ENCODE results near the gene FAM234A. TPM values are rescaled to one million over a fixed set of nuclear protein-coding genes. Genes with fewer than 3 reads are reported as not detected.
A peak's percentile ranks its signal among the peaks of the same experiment; 100 is the strongest.
"Not testable (repeated sequence)": the region's sequence is repeated elsewhere in the genome, so short reads cannot be mapped to it uniquely, and the experiment has no call there.

The FAM234A gene, protein sequence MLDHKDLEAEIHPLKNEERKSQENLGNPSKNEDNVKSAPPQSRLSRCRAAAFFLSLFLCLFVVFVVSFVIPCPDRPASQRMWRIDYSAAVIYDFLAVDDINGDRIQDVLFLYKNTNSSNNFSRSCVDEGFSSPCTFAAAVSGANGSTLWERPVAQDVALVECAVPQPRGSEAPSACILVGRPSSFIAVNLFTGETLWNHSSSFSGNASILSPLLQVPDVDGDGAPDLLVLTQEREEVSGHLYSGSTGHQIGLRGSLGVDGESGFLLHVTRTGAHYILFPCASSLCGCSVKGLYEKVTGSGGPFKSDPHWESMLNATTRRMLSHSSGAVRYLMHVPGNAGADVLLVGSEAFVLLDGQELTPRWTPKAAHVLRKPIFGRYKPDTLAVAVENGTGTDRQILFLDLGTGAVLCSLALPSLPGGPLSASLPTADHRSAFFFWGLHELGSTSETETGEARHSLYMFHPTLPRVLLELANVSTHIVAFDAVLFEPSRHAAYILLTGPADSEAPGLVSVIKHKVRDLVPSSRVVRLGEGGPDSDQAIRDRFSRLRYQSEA
- total RNA-seq (2014; rRNA removed; shearing (Covaris generic)), result 99.5 and 102 TPM in 2 replicates

DNA sequence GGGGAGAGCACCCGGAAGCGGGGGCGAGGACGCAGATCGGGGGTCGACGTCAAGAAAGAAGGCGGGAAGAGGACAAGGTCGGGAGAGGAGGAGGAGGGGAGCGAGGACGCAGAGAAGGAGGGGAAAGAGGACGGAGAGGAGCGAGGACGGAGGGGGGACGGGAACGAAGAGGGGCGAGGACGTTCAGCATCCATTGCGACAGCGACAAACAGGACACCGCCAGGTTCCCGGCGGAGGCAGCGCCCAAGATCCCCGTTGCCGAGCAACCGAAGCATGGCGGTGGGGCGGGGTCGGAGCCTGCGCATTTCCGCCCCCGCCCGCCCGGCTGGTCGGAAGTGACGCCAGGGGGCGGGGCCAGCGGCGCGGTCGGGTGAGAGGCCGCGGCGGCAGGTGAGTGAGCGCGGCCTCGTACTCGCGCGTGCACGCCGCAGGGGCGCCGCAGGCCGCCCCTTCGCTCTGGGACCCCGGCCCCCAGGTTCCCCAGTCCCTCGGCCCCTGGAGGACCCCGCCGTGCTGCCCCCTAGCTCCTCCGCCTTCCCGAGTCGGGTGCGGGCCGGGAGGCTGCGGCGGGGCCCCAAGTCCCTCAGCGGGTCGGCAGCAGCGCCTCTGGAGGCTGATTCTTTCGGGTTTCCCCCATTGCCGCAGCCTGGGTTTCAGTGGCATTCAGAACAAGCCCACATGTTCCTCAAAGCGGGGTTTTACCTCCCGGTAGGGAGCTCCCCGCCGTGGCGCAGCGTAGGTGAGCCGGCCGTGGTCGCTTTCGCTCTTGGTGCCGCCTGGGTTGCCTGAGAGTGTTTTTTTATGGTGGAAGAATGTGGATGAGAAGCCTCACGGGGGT lies at the start of gene FAM234A:
TSS of gene FAM234A (plus strand) at position 354 of the 838 bp plus-strand sequence. CDS start 19,593 bp downstream, outside the sequence.
- peak within 1 kb of the TSS; percentile 88 for H3K27ac ChIP-seq

DNA sequence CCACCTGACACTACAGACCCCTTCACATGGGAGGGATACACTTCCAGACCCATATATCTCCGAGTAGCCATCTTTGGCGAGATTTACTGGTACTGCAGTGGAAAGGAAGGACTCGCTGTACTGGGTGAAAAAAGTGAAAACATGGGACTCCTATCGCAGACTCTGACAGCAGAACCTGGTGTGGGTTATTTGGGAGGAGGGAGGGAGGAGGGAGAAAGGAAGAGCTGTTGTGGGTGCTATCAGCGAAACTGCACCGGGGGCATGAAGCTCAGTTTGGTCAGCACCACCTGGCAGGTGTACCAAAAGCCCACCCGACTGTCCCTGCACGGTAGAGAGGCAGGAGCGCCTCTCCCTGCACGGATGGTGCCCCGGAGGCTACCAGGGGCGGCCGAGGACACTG lies 49.4 kb upstream of the FAM234A start:
- H3K4me1 ChIP-seq (replicated peaks), result peaks cover 16% of the 10 kb centered on the region
- DNase-seq (ENCODE audit: low read depth in 1 of 2, low spot score in 2 of 2), result no peak
- H3K27ac ChIP-seq, result no peak overlapping the region
- peaks cover 33% of the 10 kb centered on the region for H3K36me3 ChIP-seq
- H3K27me3 ChIP-seq (replicated peaks), result peaks cover 13% of the 10 kb centered on the region
- H3K9me3 ChIP-seq (replicated peaks), result peaks cover 4% of the 10 kb centered on the region; the same call in 1 of the 2 replicates
- H3K4me3 ChIP-seq, result no peak overlapping the region

More for the DNA sequence above, at the start of gene FAM234A:
- H3K4me1 ChIP-seq (replicated peaks), result peaks cover 16% of the 10 kb centered on the region
- no peaks in the 10 kb centered on the region for H3K9me3 ChIP-seq (replicated peaks)
- peak; percentile 92 to 93 for DNase-seq (ENCODE audit: low read depth in 1 of 2, low spot score in 2 of 2)
- peaks cover 4% of the 10 kb centered on the region for H3K36me3 ChIP-seq
- H3K27me3 ChIP-seq (replicated peaks), result no peaks in the 10 kb centered on the region
- peak within 1 kb of the TSS; percentile 96 for H3K4me3 ChIP-seq

- Histone ChIP-seq H3K36me3 (peaks cover 37% of the 10 kb centered on the region), H3K27ac (no peak overlapping the region)
- no peak for DNase-seq (ENCODE audit: low read depth in 1 of 2, low spot score in 2 of 2)
Observed at GRCh38 chr16:185691-186090, 48.9 kb upstream of the FAM234A start.

DNA sequence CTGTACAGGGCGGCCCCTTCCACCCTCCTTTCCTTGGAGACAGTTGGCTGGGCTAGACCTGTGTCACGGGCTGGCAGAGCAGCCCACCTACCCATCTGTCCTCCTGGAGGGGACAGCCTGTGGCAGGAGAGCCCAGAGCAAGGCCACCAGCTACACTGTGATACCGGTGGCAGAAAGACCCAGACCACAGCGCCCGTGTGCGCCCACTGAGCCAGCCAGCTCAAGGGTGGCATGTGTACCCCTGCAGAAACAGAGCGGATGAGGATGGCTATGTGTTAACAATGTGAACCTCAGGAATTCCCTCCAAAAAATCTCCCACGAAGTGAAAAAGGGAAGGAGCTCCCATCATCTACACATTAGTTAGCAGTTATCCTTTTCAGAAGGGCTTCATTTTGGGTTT lies 47.3 kb upstream of the FAM234A start:
- H3K4me3 ChIP-seq, result no peak overlapping the region
- no peak overlapping the region for H3K27ac ChIP-seq
- no peaks in the 10 kb centered on the region for H3K27me3 ChIP-seq (replicated peaks)
- H3K9me3 ChIP-seq (replicated peaks), result no peaks in the 10 kb centered on the region
- peaks cover 54% of the 10 kb centered on the region for H3K36me3 ChIP-seq
- DNase-seq (ENCODE audit: low read depth in 1 of 2, low spot score in 2 of 2), result no peak
- H3K4me1 ChIP-seq (replicated peaks), result no peaks in the 10 kb centered on the region

More at GRCh38 chr16:185691-186090, 48.9 kb upstream of the FAM234A start:
- peaks cover 11% of the 10 kb centered on the region for H3K4me1 ChIP-seq (replicated peaks)
- H3K9me3 ChIP-seq (replicated peaks), result peaks cover 4% of the 10 kb centered on the region; the same call in 1 of the 2 replicates
- peaks cover 8% of the 10 kb centered on the region for H3K27me3 ChIP-seq (replicated peaks)
- H3K4me3 ChIP-seq, result no peak overlapping the region

- DNase-seq (ENCODE audit: low read depth in 1 of 2, low spot score in 2 of 2), result no peak
- Histone ChIP-seq H3K4me1 (replicated peaks) (no peaks in the 10 kb centered on the region), H3K27ac (no peak overlapping the region), H3K9me3 (replicated peaks) (no peaks in the 10 kb centered on the region), H3K36me3 (peaks cover 67% of the 10 kb centered on the region), H3K4me3 (no peak overlapping the region), H3K27me3 (replicated peaks) (no peaks in the 10 kb centered on the region)
Observed at GRCh38 chr16:188674-189073, 45.9 kb upstream of the FAM234A start.

- H3K4me1 ChIP-seq (replicated peaks), result no peaks in the 10 kb centered on the region
- DNase-seq (ENCODE audit: low read depth in 1 of 2, low spot score in 2 of 2), result no peak
- H3K36me3 ChIP-seq, result peaks cover 77% of the 10 kb centered on the region
- no peak overlapping the region for H3K4me3 ChIP-seq
- H3K9me3 ChIP-seq (replicated peaks), result no peaks in the 10 kb centered on the region
- no peak overlapping the region for H3K27ac ChIP-seq
- no peaks in the 10 kb centered on the region for H3K27me3 ChIP-seq (replicated peaks)
Observed at GRCh38 chr16:189604-190186, 44.9 kb upstream of the FAM234A start.

DNA sequence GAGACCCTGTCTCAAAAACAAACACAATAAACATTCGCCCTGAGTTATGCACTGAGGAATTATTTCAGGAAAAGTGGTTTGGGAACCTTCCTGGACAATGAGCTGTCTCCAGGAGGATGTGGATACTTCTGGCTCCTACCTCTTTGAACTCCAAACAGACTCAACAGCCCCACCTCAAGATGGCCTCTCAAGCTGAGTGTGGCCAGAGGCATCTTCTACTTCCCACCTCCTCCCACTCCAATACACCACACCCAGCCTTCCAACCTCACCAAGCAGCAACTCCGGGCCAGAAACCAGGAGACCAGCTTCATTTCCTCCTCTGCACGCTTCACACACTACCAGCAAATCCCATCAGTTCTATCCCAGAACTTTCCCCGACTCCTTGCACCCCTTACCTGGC lies 42.8 kb upstream of the FAM234A start:
- Histone ChIP-seq H3K9me3 (replicated peaks) (no peaks in the 10 kb centered on the region), H3K27me3 (replicated peaks) (no peaks in the 10 kb centered on the region), H3K4me3 (no peak overlapping the region), H3K36me3 (peaks cover 92% of the 10 kb centered on the region), H3K27ac (no peak overlapping the region), H3K4me1 (replicated peaks) (no peaks in the 10 kb centered on the region)
- DNase-seq (ENCODE audit: low read depth in 1 of 2, low spot score in 2 of 2), result no peak

DNA sequence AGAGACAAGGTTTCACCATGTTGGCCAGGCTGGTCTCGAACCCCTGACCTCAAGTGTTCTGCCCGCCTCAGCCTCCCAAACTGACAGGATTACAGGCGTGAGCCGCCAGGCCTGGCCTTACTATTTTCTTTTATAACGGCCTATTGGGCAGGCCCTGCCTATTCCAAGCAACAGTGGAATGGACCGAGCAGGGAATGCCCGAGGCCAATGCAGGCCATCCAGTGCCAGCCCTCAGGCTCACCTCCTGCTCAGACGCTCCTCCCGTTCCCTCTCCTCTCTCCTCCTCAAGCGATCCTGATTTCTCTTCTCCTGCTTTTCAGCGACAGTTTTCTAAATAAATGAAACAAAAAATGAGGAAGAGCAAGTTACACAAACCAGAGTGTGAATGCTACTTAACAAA lies 41.9 kb upstream of the FAM234A start:
- peaks cover 95% of the 10 kb centered on the region for H3K36me3 ChIP-seq

DNA sequence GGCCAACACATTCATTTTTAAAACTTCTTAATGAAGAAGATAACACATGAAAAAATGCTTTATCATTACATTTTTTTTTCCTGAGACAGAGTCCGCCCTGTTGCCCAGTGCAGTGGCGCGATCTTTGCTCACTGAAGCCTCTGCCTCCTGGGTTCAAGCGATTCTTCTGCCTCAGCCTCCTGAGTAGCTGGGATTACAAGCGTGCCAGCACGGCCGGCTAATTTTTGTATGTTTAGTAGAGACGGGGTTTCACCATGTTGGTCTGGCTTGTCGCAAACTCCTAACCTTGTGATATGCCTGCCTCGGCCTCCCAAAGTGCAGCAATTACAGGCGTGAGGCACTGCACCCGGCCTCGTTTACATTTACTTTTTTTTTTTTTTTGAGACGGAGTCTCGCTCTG lies 41.2 kb upstream of the FAM234A start:
- Histone ChIP-seq H3K4me1 (replicated peaks) (no peaks in the 10 kb centered on the region), H3K36me3 (peaks cover 96% of the 10 kb centered on the region)

More for the DNA sequence above, 41.9 kb upstream of the FAM234A start:
- Histone ChIP-seq H3K9me3 (replicated peaks) (no peaks in the 10 kb centered on the region), H3K4me1 (replicated peaks) (no peaks in the 10 kb centered on the region), H3K27ac (no peak overlapping the region), H3K4me3 (no peak overlapping the region), H3K27me3 (replicated peaks) (no peaks in the 10 kb centered on the region)
- DNase-seq (ENCODE audit: low read depth in 1 of 2, low spot score in 2 of 2), result no peak

GRCh38 chr16:194516-194915 lies 40.1 kb upstream of the FAM234A start:
- H3K4me1 ChIP-seq (replicated peaks), result no peaks in the 10 kb centered on the region
- no peaks in the 10 kb centered on the region for H3K27me3 ChIP-seq (replicated peaks)
- DNase-seq (ENCODE audit: low read depth in 1 of 2, low spot score in 2 of 2), result no peak
- peaks cover 96% of the 10 kb centered on the region for H3K36me3 ChIP-seq
- H3K4me3 ChIP-seq, result no peak overlapping the region
- no peak overlapping the region for H3K27ac ChIP-seq
- H3K9me3 ChIP-seq (replicated peaks), result no peaks in the 10 kb centered on the region

More for the DNA sequence above, 41.2 kb upstream of the FAM234A start:
- DNase-seq (ENCODE audit: low read depth in 1 of 2, low spot score in 2 of 2), result no peak
- Histone ChIP-seq H3K4me3 (no peak overlapping the region), H3K27ac (no peak overlapping the region), H3K9me3 (replicated peaks) (no peaks in the 10 kb centered on the region), H3K27me3 (replicated peaks) (no peaks in the 10 kb centered on the region)

GRCh38 chr16:200388-200787 lies 34.2 kb upstream of the FAM234A start:
- Histone ChIP-seq H3K27me3 (replicated peaks) (no peaks in the 10 kb centered on the region), H3K36me3 (peaks cover 80% of the 10 kb centered on the region), H3K4me1 (replicated peaks) (no peaks in the 10 kb centered on the region), H3K9me3 (replicated peaks) (no peaks in the 10 kb centered on the region), H3K27ac (no peak overlapping the region), H3K4me3 (no peak overlapping the region)
- DNase-seq (ENCODE audit: low read depth in 1 of 2, low spot score in 2 of 2), result no peak

DNA sequence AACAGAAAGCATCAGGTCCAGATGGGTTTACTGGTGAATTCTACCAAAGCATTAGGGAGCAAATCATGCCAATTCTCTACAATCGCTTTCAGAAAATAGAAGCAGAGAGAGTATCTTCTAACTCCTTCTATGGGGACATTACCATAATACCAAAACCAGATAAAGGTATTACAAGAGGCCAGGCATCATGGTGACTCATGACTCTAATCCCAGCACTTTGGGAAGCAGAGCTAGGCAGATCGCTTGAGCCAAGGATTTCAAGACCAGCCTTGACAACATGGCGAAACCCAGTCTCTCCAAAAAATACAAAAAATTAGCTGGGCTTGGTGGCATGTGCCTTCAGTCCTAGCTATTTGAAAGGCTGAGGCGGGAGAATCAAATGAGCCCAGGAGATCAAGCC lies 31.4 kb upstream of the FAM234A start:
- Histone ChIP-seq H3K36me3 (peaks cover 83% of the 10 kb centered on the region), H3K27me3 (replicated peaks) (no peaks in the 10 kb centered on the region), H3K4me3 (no peak overlapping the region), H3K27ac (no peak overlapping the region), H3K4me1 (replicated peaks) (no peaks in the 10 kb centered on the region), H3K9me3 (replicated peaks) (no peaks in the 10 kb centered on the region)
- no peak for DNase-seq (ENCODE audit: low read depth in 1 of 2, low spot score in 2 of 2)

DNA sequence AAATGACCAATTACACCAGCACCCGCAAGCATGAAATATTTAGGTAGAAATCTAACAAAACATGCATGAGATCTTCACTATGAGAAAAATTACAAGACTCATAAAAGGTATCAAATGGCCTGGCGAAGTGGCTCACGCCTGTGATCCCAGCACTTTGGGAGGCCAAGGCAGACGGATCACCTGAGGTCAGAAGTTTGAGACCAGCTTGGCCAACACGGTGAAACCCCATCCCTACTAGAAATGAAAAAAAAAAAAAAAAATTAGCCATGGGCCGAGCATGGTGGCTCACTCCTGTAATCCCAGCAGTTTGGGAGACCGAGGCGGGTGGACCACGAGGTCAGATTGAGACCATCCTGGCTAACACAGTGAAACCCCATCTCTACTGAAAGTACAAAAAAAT lies 30.6 kb upstream of the FAM234A start:
- not testable (repeated sequence) for H3K4me1 ChIP-seq (replicated peaks); H3K4me3 ChIP-seq; H3K27ac ChIP-seq; H3K9me3 ChIP-seq (replicated peaks); DNase-seq (ENCODE audit: low read depth in 1 of 2, low spot score in 2 of 2); H3K27me3 ChIP-seq (replicated peaks)
- H3K36me3 ChIP-seq, result peaks cover 83% of the 10 kb centered on the region

Measured in SJSA1 (cell line).